HG03196 (cell line): ENCODE measurements around the gene HMSD.

Experiments
- ATAC-seq: cut with Tn5 transposase; IDR thresholded peaks from one replicate; pipeline ENCODE4 v1.9.1; 2021; ENCODE audit not compliant: unreplicated experiment

HMSD gene

DNA sequence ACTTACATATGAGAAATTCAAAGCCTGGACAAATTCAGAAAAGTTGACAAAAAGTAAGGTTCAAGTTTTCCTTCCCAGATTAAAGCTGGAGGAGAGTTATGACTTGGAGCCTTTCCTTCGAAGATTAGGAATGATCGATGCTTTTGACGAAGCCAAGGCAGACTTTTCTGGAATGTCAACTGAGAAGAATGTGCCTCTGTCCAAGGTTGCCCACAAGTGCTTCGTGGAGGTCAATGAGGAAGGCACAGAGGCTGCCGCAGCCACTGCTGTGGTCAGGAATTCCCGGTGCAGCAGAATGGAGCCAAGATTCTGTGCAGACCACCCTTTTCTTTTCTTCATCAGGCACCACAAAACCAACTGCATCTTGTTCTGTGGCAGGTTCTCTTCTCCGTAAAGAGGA is 37.8 kb downstream of the HMSD start:
- ATAC-seq: no peak

DNA sequence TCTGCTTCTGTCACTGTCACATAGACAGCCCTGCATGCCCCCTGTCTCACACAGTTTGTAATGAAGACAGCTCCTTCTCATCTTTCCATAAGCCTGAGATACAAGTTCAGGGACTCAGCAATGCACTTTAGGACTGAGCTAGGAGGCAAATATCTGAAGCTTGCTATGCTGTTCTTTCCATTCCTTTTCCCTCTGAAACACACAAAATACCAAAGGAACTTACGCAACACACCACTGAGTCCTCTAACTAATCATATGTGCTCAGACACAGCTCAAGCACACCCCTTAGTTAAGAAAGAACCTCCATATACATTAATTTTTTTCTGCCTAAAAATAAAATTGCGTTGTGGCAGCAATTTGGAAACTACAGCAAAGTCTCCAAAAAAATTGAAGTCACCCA is 38.6 kb downstream of the HMSD start:
- ATAC-seq: no peak

DNA sequence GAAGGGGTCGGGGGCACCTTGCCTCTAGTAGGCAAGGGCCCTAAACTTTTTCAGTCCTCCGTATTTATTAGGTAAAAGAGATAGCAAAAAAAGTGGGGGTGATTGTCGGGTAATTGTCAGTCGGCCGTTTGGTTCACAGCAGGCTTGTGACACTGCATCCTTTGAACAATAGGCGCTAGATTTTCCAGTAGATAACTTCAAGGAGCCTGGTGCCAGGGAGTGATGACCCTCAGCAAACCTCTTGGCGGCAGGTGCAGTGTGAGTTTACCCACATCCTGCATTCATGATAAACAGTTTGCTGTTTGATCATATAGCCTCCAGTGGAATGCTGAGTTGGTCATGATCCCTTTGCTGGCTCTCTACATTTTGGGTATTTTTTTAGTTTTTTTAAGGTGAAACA is 43.6 kb downstream of the HMSD start:
- no peak for ATAC-seq

DNA sequence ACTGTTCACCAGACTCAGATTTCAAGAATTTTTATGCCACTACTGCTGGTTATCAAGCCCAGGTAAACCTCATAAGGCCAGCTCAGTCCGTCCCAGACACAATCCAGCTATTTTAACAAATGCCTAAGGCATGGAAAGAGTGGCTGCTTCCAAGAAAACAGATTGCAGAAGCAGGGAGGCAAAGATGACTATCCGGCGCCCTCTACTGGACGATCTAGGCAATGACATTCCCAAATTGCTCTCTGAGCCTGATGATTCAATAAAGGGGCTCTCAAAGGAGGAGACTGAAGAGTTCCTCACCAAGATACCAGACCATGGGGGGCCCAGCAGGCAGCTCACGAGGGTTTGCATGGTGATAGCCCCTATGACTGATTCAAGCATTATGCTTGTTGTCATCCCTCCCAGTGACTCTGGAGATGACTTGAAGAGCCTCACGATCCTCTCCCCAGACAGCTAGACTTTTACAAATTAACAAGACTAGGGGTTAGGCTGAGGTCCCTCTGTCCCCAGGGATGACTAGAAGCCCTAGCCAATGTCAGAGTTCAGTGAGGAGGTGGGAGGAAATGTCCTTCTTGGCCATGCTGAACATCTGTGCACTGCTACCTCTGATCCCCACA is 45.8 kb downstream of the HMSD start:
- no peak for ATAC-seq

DNA sequence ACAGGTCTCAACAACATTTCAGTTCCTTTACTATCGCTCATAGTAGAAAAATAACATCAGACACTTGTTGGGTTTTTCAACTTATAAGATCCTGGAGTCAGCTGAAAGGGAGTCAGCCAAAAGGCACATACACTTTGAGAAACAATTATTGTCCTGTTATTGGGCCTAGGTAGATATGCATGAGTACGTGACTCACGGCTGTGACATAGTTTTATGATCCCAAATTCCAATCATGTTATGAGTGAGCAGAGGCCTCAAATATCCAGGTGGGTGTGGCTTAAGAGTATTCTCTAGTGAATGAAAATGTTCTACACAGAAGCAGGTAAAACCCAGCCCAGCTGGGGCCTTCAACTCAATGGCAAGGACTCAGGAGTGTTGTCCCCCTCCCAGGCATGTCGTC is 47.9 kb downstream of the HMSD start:
- no peak for ATAC-seq

DNA sequence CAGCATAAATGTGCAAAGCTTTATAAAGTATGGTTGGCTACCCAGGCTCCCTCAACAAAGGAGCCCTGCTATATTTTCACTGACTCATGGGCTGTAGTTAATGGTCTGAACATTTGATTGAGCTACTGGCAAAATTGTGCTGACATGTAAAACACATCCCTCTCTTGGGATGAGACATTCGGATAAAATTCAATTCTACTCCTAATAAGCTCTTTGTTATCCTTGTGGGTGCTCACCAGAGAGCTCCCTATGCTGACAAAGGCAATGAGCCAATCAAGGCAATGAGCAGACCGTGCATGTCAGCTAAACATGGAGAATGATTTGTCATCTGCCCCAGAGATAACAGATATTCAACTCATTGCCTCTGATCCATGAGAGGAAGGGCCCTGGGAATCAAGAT is 48.5 kb downstream of the HMSD start:
- ATAC-seq: no peak

DNA sequence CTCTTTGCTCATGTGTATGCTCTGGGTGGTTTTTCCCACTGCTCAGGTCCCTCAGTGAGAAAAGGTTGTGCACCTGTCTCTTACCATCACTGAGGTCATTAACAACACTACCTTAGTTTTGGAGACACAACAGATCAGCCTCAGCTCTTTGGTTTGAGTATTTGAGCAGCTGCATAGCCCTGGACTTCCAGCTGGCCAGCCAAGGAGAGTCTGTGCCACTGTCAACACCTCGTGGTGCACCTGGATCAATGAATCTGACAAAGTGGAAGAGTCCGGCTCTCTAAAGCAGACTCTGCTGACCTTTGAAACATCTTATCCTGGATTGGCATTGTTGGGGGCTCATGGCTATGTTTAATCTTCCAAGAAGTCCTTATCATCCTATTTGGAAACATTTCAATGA is 50.8 kb downstream of the HMSD start:
- ATAC-seq: no peak

DNA sequence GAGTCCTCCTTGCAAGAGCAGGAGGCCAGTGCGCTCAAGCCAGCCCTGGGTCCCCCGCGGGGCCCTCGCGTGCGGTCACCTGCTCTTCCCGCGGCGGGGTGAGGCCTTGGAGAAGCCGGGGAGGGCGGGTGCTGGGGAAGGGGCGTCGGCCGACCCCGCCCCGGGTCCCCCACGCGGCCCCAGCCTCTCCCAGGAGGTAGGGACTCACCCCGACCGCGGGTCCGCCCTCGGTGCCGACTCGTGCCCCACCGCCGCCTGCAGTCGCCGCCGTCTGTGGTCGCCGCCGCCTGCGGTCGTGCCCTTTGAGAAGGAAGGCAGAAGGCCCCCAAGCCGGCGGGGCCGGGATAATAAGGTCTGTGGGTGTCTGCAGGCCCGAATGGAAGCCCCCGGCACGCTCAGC is 53.5 kb downstream of the HMSD start:
- no peak for ATAC-seq

DNA sequence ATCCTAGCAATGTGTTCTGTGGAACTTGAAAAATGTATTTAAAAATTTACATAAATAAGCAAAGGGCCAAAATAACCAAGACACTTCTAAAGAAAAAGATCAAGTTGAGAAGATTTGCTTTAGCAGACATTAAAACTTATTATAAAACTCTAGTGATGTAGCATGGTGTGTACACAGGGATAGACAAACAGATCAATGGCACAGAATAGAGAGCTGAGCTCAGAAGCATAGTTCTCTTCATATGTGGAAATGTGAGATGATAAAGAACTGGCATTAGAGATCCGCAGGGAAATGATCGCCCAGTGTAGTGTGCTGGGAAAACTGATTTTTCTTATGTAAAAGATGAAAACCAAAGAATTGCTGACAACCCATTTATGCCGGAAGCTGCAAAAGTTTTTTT is 60.2 kb downstream of the HMSD start:
- no peak for ATAC-seq
